ENCODE measurements around the gene PYGM.
A peak's percentile ranks its signal among the peaks of the same experiment; 100 is the strongest.

PYGM gene

DNA sequence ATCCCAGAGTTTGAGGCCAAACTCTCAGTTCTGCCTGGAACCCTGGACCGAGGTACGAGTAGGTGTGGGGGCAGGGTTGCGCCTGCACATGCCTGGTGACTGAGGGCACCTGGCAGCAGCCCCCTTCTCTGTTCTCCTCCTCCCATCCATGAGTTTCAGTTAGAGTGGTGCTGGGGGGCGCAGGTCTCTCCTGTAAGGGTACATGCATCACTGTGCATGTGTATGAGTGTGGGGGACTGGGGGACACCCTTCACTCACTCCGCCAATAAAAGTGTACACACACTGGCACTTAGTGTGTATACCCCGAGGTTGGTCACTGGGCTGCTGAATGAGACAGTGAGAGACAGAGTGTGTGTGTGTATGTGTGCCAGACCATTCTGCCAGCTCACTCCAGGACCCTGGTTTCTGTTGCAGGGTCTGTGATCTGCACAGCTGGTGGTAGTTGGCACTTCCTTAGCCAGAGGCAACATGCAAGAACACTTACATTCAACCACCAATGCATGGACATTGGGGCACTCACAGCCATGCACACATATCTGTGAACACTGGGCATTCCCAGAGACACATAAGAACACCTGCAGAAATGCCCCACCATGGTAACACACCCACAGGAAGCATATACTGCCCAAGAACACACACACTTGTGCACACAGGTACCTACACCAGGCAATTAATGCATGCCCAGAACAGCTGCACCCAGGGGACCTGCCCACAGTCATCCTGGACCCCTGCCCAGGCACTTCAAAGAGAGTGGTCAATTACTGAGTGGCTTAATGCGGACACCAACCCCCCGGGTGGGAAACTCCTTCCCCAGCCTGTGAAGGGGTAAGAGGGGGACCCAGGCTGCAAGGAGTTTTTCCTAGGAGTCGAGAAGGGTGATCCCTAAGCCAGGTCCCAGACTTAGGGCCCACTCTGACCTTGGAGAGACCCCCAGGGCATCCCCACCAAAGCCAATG lies 35.6 kb downstream of the PYGM start:
- Histone ChIP-seq H3K9me3 (ENCODE audit: insufficient read depth, low read depth, low read length) (peaks cover 5% of the 10 kb centered on the region), H3K9ac (ENCODE audit: low read length) (no peak overlapping the region), H2BK120ac (ENCODE audit: insufficient read depth, low read length, poor library complexity) (no peak overlapping the region), H2AFZ (ENCODE audit: insufficient read depth, low read length, poor library complexity) (no peak overlapping the region), H2BK12ac (ENCODE audit: low read length) (no peak overlapping the region), H3K18ac (ENCODE audit: low read length) (no peak overlapping the region), H3K4me2 (ENCODE audit: low read length) (no peak overlapping the region), H3K4me3 (ENCODE audit: low read depth, low read length) (no peak overlapping the region), H4K8ac (ENCODE audit: low read depth, low read length) (no peak overlapping the region), H3K23ac (ENCODE audit: low read length) (no peak overlapping the region), H3K79me1 (ENCODE audit: low read length) (no peaks in the 10 kb centered on the region), H4K12ac (ENCODE audit: low read depth, low read length) (no peak overlapping the region), H3K27ac (ENCODE audit: low read depth, low read length) (no peak overlapping the region), H3K4me1 (ENCODE audit: control insufficient read depth in 1 of 2, insufficient read depth in 2 of 2, low read length in 2 of 2) (no peaks in the 10 kb centered on the region), H2AK5ac (ENCODE audit: low read length) (no peak overlapping the region), H2BK5ac (ENCODE audit: low read depth, low read length, poor library complexity) (no peak overlapping the region), H3K4ac (ENCODE audit: low read depth, low read length) (no peak overlapping the region), H3K79me2 (ENCODE audit: control insufficient read depth, insufficient read depth, low read length, poor library complexity) (no peaks in the 10 kb centered on the region), H3K14ac (ENCODE audit: low read length) (no peak overlapping the region), H3K27me3 (ENCODE audit: insufficient read depth, low read length) (peaks cover 9% of the 10 kb centered on the region), H4K91ac (ENCODE audit: low read depth, low read length) (no peak overlapping the region), H3K36me3 (ENCODE audit: control insufficient read depth in 1 of 2, insufficient read depth in 2 of 2, low read length in 2 of 2) (no peaks in the 10 kb centered on the region)
- WGBS (ENCODE audit: extremely low coverage, insufficient coverage, insufficient read length): no CpG with 5 or more reads among the region's 9 CpGs
- DNase-seq: no peak

DNA sequence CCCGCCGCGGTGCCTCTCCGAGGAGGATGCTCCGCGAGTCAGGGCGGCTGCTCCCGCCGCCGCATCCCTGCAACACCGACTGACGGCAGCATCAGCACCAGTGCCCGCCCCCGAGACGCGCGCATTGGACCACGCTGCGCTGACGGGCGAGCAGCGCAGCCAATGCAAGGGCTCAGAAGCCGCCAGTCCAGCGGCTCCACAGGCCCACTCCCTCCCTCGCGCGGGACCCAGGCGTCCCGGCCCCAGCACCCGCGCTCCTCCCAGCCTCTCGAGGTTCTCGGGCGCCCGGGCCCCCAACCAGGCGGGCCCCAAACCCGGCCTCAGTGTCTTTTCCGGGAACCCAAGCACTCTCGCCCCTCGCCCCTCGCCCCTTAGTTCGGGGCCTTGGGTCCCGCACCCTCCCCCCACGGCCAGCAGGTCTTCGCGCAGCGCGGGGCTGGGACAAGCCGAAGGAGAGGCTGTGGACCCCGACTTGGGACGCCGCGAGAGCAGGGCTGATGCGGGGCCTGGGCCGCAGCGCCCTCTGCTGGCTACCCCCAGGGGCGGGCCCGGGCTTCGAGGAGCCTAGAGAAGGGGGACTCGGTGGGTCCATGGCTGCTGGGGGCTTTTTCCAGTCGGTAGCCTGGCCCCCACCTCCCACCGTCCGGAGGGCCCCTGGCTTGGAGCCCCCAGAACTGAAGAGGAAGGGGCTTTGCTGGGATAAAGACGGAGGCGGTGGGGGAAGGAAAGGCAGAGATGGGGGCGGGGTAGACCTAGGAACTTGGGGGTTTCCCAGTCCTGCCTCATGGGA lies 36.5 kb downstream of the PYGM start, which contains the start of gene NRXN2:
NRXN2 (minus strand) TSS at position 81 of the 790 bp plus-strand sequence. CDS start 9,498 bp downstream, outside the sequence.
- DNase-seq: peak; percentile 76 to 83
- no peak within 1 kb of the TSS for H3K9ac ChIP-seq (ENCODE audit: low read length)
- no CpG with 5 or more reads among the region's 66 CpGs for WGBS (ENCODE audit: extremely low coverage, insufficient coverage, insufficient read length)
- no peak within 1 kb of the TSS for H4K91ac ChIP-seq (ENCODE audit: low read depth, low read length)
- H2AFZ ChIP-seq (ENCODE audit: insufficient read depth, low read length, poor library complexity): peak within 1 kb of the TSS; percentile 74
- H3K4me3 ChIP-seq (ENCODE audit: low read depth, low read length): peak within 1 kb of the TSS; percentile 70
- H3K23ac ChIP-seq (ENCODE audit: low read length): no peak within 1 kb of the TSS
- H3K79me1 ChIP-seq (ENCODE audit: low read length): no peaks in the 10 kb centered on the region
- H3K27me3 ChIP-seq (ENCODE audit: insufficient read depth, low read length): peaks cover 9% of the 10 kb centered on the region
- H3K9me3 ChIP-seq (ENCODE audit: insufficient read depth, low read depth, low read length): peaks cover 5% of the 10 kb centered on the region
- no peak within 1 kb of the TSS for H2AK5ac ChIP-seq (ENCODE audit: low read length)
- H2BK120ac ChIP-seq (ENCODE audit: insufficient read depth, low read length, poor library complexity): no peak within 1 kb of the TSS
- H2BK12ac ChIP-seq (ENCODE audit: low read length): no peak within 1 kb of the TSS
- H3K18ac ChIP-seq (ENCODE audit: low read length): no peak within 1 kb of the TSS
- peak within 1 kb of the TSS; percentile 43 for H4K12ac ChIP-seq (ENCODE audit: low read depth, low read length)
- peak within 1 kb of the TSS; percentile 71 for H4K8ac ChIP-seq (ENCODE audit: low read depth, low read length)
- H3K79me2 ChIP-seq (ENCODE audit: control insufficient read depth, insufficient read depth, low read length, poor library complexity): no peaks in the 10 kb centered on the region
- H3K27ac ChIP-seq (ENCODE audit: low read depth, low read length): no peak within 1 kb of the TSS
- peak within 1 kb of the TSS; percentile 78 for H3K4me2 ChIP-seq (ENCODE audit: low read length)
- H2BK5ac ChIP-seq (ENCODE audit: low read depth, low read length, poor library complexity): no peak within 1 kb of the TSS
- no peaks in the 10 kb centered on the region for H3K4me1 ChIP-seq (ENCODE audit: control insufficient read depth in 1 of 2, insufficient read depth in 2 of 2, low read length in 2 of 2)
- no peak within 1 kb of the TSS for H3K4ac ChIP-seq (ENCODE audit: low read depth, low read length)
- no peaks in the 10 kb centered on the region for H3K36me3 ChIP-seq (ENCODE audit: control insufficient read depth in 1 of 2, insufficient read depth in 2 of 2, low read length in 2 of 2)
- H3K14ac ChIP-seq (ENCODE audit: low read length): no peak within 1 kb of the TSS

DNA sequence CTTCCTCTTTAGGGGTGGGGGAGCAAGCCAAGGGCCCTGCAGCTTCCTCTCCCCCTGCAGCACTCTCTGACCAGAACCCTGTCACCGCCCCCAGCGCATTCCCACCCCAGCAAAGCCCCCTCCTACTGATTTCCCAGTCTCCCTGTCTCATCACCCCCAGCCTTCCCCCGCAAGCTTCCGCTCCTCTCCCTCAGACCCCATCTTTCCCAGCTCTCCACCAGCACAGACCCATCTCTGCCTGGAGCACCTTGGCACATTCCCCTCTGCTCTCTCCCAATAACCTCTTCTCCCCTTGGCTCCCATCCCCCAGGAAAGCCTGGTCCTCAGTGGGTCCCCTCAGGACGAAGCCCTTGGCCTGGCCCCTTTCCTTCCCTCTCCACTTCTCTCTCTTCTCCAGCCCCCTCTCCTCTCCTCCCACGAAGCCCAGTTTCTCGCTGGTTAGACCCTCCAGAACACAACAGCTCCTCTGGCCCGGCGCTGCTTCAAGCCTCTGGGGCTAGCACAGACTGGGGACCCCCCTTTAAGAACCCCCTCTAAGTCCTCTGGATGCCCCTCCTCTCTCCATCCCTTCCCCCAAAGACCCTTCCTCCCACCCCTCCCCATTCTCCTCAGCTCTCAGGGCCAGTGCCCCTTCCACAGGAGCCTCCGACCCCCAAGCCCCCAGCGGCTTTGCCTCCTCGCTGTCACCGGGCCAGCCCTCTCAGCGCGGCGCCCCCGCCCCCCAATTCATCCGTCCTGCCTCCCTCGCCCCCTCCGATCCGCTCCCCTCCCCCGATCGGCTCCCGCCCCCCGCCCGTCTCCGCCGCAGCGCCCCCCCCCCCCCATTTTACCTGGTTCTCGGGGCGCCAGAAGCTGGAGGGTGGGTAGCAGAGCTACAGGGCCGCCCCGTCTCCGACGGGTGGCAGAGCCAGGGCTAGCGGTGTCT lies 37.4 kb downstream of the PYGM start:
- H4K8ac ChIP-seq (ENCODE audit: low read depth, low read length): no peak overlapping the region
- H2BK12ac ChIP-seq (ENCODE audit: low read length): no peak overlapping the region
- no peak overlapping the region for H2BK5ac ChIP-seq (ENCODE audit: low read depth, low read length, poor library complexity)
- no peak overlapping the region for H3K14ac ChIP-seq (ENCODE audit: low read length)
- H4K91ac ChIP-seq (ENCODE audit: low read depth, low read length): no peak overlapping the region
- H3K27me3 ChIP-seq (ENCODE audit: insufficient read depth, low read length): peaks cover 9% of the 10 kb centered on the region
- H3K18ac ChIP-seq (ENCODE audit: low read length): no peak overlapping the region
- no peak overlapping the region for H3K4me2 ChIP-seq (ENCODE audit: low read length)
- H3K4me3 ChIP-seq (ENCODE audit: low read depth, low read length): no peak overlapping the region
- no peaks in the 10 kb centered on the region for H3K79me1 ChIP-seq (ENCODE audit: low read length)
- H3K36me3 ChIP-seq (ENCODE audit: control insufficient read depth in 1 of 2, insufficient read depth in 2 of 2, low read length in 2 of 2): no peaks in the 10 kb centered on the region
- DNase-seq: no peak
- H2AK5ac ChIP-seq (ENCODE audit: low read length): no peak overlapping the region
- H3K27ac ChIP-seq (ENCODE audit: low read depth, low read length): no peak overlapping the region
- H4K12ac ChIP-seq (ENCODE audit: low read depth, low read length): no peak overlapping the region
- WGBS (ENCODE audit: extremely low coverage, insufficient coverage, insufficient read length): no CpG with 5 or more reads among the region's 36 CpGs
- no peak overlapping the region for H3K23ac ChIP-seq (ENCODE audit: low read length)
- no peaks in the 10 kb centered on the region for H3K4me1 ChIP-seq (ENCODE audit: control insufficient read depth in 1 of 2, insufficient read depth in 2 of 2, low read length in 2 of 2)
- H3K9ac ChIP-seq (ENCODE audit: low read length): no peak overlapping the region
- peaks cover 5% of the 10 kb centered on the region for H3K9me3 ChIP-seq (ENCODE audit: insufficient read depth, low read depth, low read length)
- no peak overlapping the region for H2AFZ ChIP-seq (ENCODE audit: insufficient read depth, low read length, poor library complexity)
- no peak overlapping the region for H2BK120ac ChIP-seq (ENCODE audit: insufficient read depth, low read length, poor library complexity)
- H3K4ac ChIP-seq (ENCODE audit: low read depth, low read length): no peak overlapping the region
- H3K79me2 ChIP-seq (ENCODE audit: control insufficient read depth, insufficient read depth, low read length, poor library complexity): no peaks in the 10 kb centered on the region

GRCh38 chr11:64721359-64721699 lies 38.4 kb downstream of the PYGM start:
- peaks cover 9% of the 10 kb centered on the region for H3K27me3 ChIP-seq (ENCODE audit: insufficient read depth, low read length)
- H3K18ac ChIP-seq (ENCODE audit: low read length): no peak overlapping the region
- no peak overlapping the region for H3K14ac ChIP-seq (ENCODE audit: low read length)
- H3K36me3 ChIP-seq (ENCODE audit: control insufficient read depth in 1 of 2, insufficient read depth in 2 of 2, low read length in 2 of 2): no peaks in the 10 kb centered on the region
- H2BK120ac ChIP-seq (ENCODE audit: insufficient read depth, low read length, poor library complexity): no peak overlapping the region
- no peak overlapping the region for H3K9ac ChIP-seq (ENCODE audit: low read length)
- H3K79me1 ChIP-seq (ENCODE audit: low read length): no peaks in the 10 kb centered on the region
- H2BK5ac ChIP-seq (ENCODE audit: low read depth, low read length, poor library complexity): no peak overlapping the region
- H4K91ac ChIP-seq (ENCODE audit: low read depth, low read length): no peak overlapping the region
- H2AK5ac ChIP-seq (ENCODE audit: low read length): no peak overlapping the region
- H3K27ac ChIP-seq (ENCODE audit: low read depth, low read length): no peak overlapping the region
- no peak overlapping the region for H2BK12ac ChIP-seq (ENCODE audit: low read length)
- no peak overlapping the region for H4K12ac ChIP-seq (ENCODE audit: low read depth, low read length)
- no peak overlapping the region for H3K23ac ChIP-seq (ENCODE audit: low read length)
- no peaks in the 10 kb centered on the region for H3K79me2 ChIP-seq (ENCODE audit: control insufficient read depth, insufficient read depth, low read length, poor library complexity)
- H3K4me1 ChIP-seq (ENCODE audit: control insufficient read depth in 1 of 2, insufficient read depth in 2 of 2, low read length in 2 of 2): no peaks in the 10 kb centered on the region
- H3K9me3 ChIP-seq (ENCODE audit: insufficient read depth, low read depth, low read length): peaks cover 5% of the 10 kb centered on the region
- no peak for DNase-seq
- no peak overlapping the region for H2AFZ ChIP-seq (ENCODE audit: insufficient read depth, low read length, poor library complexity)
- H3K4ac ChIP-seq (ENCODE audit: low read depth, low read length): no peak overlapping the region
- no peak overlapping the region for H3K4me2 ChIP-seq (ENCODE audit: low read length)
- WGBS (ENCODE audit: extremely low coverage, insufficient coverage, insufficient read length): no CpG with 5 or more reads among the region's 3 CpGs
- H3K4me3 ChIP-seq (ENCODE audit: low read depth, low read length): no peak overlapping the region
- H4K8ac ChIP-seq (ENCODE audit: low read depth, low read length): no peak overlapping the region

Data from trophoblast cell (in vitro differentiated cells and primary cell).